Ishikawa (cell line): ENCODE data around the gene RPGR.

Experiments
- CEBPB ChIP-seq: IDR thresholded peaks from 2 replicates; pipeline ENCODE4 v1.6.1; 2012
- CREB1 ChIP-seq: IDR thresholded peaks from 2 replicates; pipeline ENCODE4 v1.6.1; 2012; ENCODE audit warnings: low read depth
- EGR1 ChIP-seq: IDR thresholded peaks from 2 replicates; pipeline ENCODE4 v1.6.1; 2012
- EP300 ChIP-seq: IDR thresholded peaks from 2 replicates; pipeline ENCODE4 v1.6.1; 2012; ENCODE audit warnings: borderline replicate concordance
- FOXM1 ChIP-seq: IDR thresholded peaks from 2 replicates; pipeline ENCODE4 v1.6.1; 2012; ENCODE audit warnings: low read depth, borderline replicate concordance
- MAX ChIP-seq: IDR thresholded peaks from 2 replicates; pipeline ENCODE4 v1.6.1; 2012
- NFIC ChIP-seq: IDR thresholded peaks from 2 replicates; pipeline ENCODE4 v1.6.1; 2012
- RAD21 ChIP-seq: IDR thresholded peaks from 2 replicates; pipeline ENCODE4 v1.6.1; 2012; ENCODE audit warnings: low read depth
- REST ChIP-seq: IDR thresholded peaks from 2 replicates; pipeline ENCODE4 v1.6.1; 2012; ENCODE audit warnings: low read depth, mild to moderate bottlenecking
- TAF1 ChIP-seq: IDR thresholded peaks from 2 replicates; pipeline ENCODE4 v1.6.1; 2012; ENCODE audit warnings: low read depth, mild to moderate bottlenecking
- TCF12 ChIP-seq: IDR thresholded peaks from 2 replicates; pipeline ENCODE4 v1.6.1; 2012; ENCODE audit warnings: low read depth
- TEAD4 ChIP-seq: IDR thresholded peaks from 2 replicates; pipeline ENCODE4 v1.6.1; 2012
- USF1 ChIP-seq: IDR thresholded peaks from 2 replicates; pipeline ENCODE4 v1.6.1; 2012
- YY1 ChIP-seq: IDR thresholded peaks from 2 replicates; pipeline ENCODE4 v1.6.1; 2012; ENCODE audit warnings: low read depth
- ZBTB7A ChIP-seq: IDR thresholded peaks from 2 replicates; pipeline ENCODE4 v1.6.1; 2012; ENCODE audit warnings: low read depth

The RPGR gene

GRCh38 chrX:38352362-38352761 lies 25.1 kb upstream of the RPGR start, which contains the start of gene OTC:
OTC (plus strand) TSS chrX:38352604; CDS start chrX:38352697, 93 bp downstream.
- no peak for TF ChIP-seq CREB1
- TF ChIP-seq ZBTB7A, result no peak
- no peak for TF ChIP-seq EGR1
- no peak for TF ChIP-seq REST
- TF ChIP-seq TAF1, result no peak

GRCh38 chrX:38351346-38351745 lies 24.0 kb upstream of the RPGR start:
- TF ChIP-seq CEBPB (no peak), EGR1 (no peak), YY1 (no peak), TCF12 (no peak), ZBTB7A (no peak), TEAD4 (no peak)

- TF ChIP-seq USF1 (no peak), MAX (no peak), TAF1 (no peak), EGR1 (no peak), CREB1 (no peak), ZBTB7A (no peak), CEBPB (no peak), EP300 (no peak), YY1 (no peak), TCF12 (no peak), FOXM1 (no peak), NFIC (no peak)
Observed at GRCh38 chrX:38347136-38347535, 19.8 kb upstream of the RPGR start.

GRCh38 chrX:38346150-38346549 lies 18.8 kb upstream of the RPGR start:
- TF ChIP-seq CEBPB (no peak), NFIC (no peak), TEAD4 (no peak), FOXM1 (no peak)

- TF ChIP-seq TCF12, result no peak
Observed at GRCh38 chrX:38342853-38343778, 15.8 kb upstream of the RPGR start.

GRCh38 chrX:38341442-38341841 lies 14.1 kb upstream of the RPGR start:
- TF ChIP-seq CREB1 (no peak), RAD21 (no peak), EGR1 (no peak)

GRCh38 chrX:38336538-38337240 lies 9.4 kb upstream of the RPGR start:
- TF ChIP-seq TEAD4 (no peak), NFIC (no peak)

- no peak for TF ChIP-seq EGR1
- no peak for TF ChIP-seq ZBTB7A
- TF ChIP-seq MAX, result no peak
- no peak for TF ChIP-seq TCF12
Observed at GRCh38 chrX:38335382-38335781, 8.1 kb upstream of the RPGR start.

- TF ChIP-seq REST (no peak), RAD21 (no peak), NFIC (no peak), USF1 (no peak), ZBTB7A (no peak), TEAD4 (no peak), TAF1 (no peak), TCF12 (no peak), YY1 (no peak), FOXM1 (no peak), EP300 (no peak), EGR1 (no peak), MAX (no peak), CEBPB (no peak)
Observed at GRCh38 chrX:38332505-38332904, 5.2 kb upstream of the RPGR start.
